A549 (cell line): ENCODE data around the gene RAB3B.

ENCODE experiments used
- CHD2 ChIP-seq: fragments of 150-350 bp; IDR thresholded peaks from 2 replicates; pipeline ENCODE4 v1.6.1; 2014; ENCODE audit warnings: low read length; ENCODE audit not compliant: partially characterized antibody
- CTCF ChIP-seq: fragments of >200 bp; sonication (Bioruptor Twin); formaldehyde crosslinking; IDR thresholded peaks from 3 replicates; pipeline ENCODE4 v1.5.1; 2016
- JUNB ChIP-seq: fragments of >200 bp; sonication (Bioruptor Twin); formaldehyde crosslinking; IDR thresholded peaks from 2 replicates; pipeline ENCODE4 v1.6.1; 2016
- KDM5A ChIP-seq: fragments of 200-600 bp; sonication (generic); IDR thresholded peaks from 2 replicates; pipeline ENCODE4 v1.6.1; 2016; ENCODE audit warnings: antibody characterized with exemption, mild to moderate bottlenecking
- MAX ChIP-seq: IDR thresholded peaks from 2 replicates; pipeline ENCODE4 v1.6.1; 2012
- MYC ChIP-seq: IDR thresholded peaks from 2 replicates; pipeline ENCODE4 v1.6.1; 2012; ENCODE audit warnings: mild to moderate bottlenecking, inconsistent platforms, low read length, improper control_type of control experiment, borderline replicate concordance
- NFE2L2 ChIP-seq: fragments of 150-350 bp; conservative IDR thresholded peaks from 2 replicates; pipeline ENCODE4 v1.6.1; 2014; ENCODE audit warnings: low read length
- POLR2A ChIP-seq: IDR thresholded peaks from 2 replicates; pipeline ENCODE4 v1.6.1; 2012; ENCODE audit warnings: mild to moderate bottlenecking, low read length
- RCOR1 ChIP-seq: fragments of 150-350 bp; IDR thresholded peaks from 2 replicates; pipeline ENCODE4 v1.6.1; 2014; ENCODE audit warnings: antibody characterized with exemption, low read length, low read depth
- REST ChIP-seq: fragments of 200-600 bp; sonication (generic); IDR thresholded peaks from 2 replicates; pipeline ENCODE4 v1.6.1; 2016; ENCODE audit warnings: antibody characterized with exemption, mild to moderate bottlenecking, moderate library complexity
- SMC3 ChIP-seq: fragments of >200 bp; sonication (Bioruptor Twin); formaldehyde crosslinking; IDR thresholded peaks from 3 replicates; pipeline ENCODE4 v1.6.1; 2018; ENCODE audit warnings: inconsistent platforms

GRCh38 chr1:51949014-51949702 is 41.3 kb downstream of the RAB3B start:
- no peak for TF ChIP-seq CTCF
- TF ChIP-seq MYC: no peak
- no peak for TF ChIP-seq KDM5A
- no peak for TF ChIP-seq NFE2L2
- TF ChIP-seq RCOR1: no peak
- no peak for TF ChIP-seq REST
- no peak for TF ChIP-seq SMC3
- TF ChIP-seq POLR2A: no peak
- no peak for TF ChIP-seq MAX
- TF ChIP-seq JUNB: no peak
- no peak for TF ChIP-seq CHD2
